Stimulated activated CD4-positive, alpha-beta T cell treated with anti-CD3 and anti-CD28 coated beads, Interleukin-12 subunit alpha, Interleukin-12 subunit beta, amount 100 ng/mL, for 4 hours (primary cell): ENCODE data around the gene NLGN3.

Experiments used
- DNase-seq: peaks from one replicate; pipeline ENCODE4 v3.0.0-alpha.2; 2020

Gene NLGN3

GRCh38 chrX:71118985-71119535 lies 25.6 kb upstream of the NLGN3 start:
- DNase-seq, result no peak

GRCh38 chrX:71128166-71128833 lies 16.3 kb upstream of the NLGN3 start:
- no peak for DNase-seq

- peak; percentile 67 for DNase-seq
Observed at GRCh38 chrX:71128915-71129765, 15.5 kb upstream of the NLGN3 start.

GRCh38 chrX:71131510-71131909 lies 13.1 kb upstream of the NLGN3 start:
- no peak for DNase-seq

DNA sequence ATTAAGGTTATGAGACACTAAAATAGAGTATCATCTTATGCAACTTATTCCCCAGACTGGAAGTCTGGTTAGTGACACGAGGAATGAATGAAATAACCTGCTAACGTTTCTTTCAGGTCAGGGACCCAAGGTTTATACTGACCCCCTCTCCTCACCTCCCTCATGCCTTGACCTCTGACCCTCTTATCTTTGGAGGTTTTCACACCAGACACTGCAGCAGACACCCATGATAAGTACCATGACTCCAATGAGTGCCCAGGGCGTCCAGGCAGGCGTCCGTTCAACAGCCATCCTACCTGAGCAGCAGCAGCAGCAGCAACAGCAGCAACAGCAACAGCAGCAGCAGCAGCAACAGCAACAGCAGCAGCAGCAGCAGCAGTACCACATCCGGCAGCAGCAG lies 4.2 kb upstream of the NLGN3 start:
- no peak for DNase-seq

- DNase-seq, result no peak
Observed at GRCh38 chrX:71143508-71143907, 1.1 kb upstream of the NLGN3 start.

DNA sequence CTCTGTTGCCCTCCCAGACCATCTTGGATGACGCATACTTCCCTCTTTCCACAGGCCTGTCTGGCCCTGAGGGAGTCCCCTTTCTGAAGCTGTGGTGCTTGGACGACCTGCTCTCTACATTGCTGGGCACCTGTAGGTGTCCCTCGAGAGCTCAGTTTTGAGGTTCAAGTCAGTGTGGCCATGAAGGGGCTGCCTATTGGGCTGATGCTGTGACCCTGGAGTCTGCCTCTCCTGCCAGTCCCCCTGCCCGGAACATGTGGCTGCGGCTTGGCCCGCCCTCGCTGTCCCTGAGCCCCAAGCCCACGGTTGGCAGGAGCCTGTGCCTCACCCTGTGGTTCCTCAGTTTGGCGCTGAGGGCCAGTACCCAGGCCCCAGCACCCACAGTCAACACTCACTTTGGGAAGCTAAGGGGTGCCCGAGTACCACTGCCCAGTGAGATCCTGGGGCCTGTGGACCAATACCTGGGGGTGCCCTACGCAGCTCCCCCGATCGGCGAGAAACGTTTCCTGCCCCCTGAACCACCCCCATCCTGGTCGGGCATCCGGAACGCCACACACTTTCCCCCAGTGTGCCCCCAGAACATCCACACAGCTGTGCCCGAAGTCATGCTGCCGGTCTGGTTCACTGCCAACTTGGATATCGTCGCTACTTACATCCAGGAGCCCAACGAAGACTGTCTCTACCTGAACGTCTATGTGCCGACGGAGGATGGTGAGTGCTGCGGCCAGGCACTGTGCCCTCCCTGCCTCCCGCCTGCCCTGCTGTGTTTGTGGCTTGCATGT lies 3.0 kb downstream of the NLGN3 start:
- DNase-seq, result no peak

DNA sequence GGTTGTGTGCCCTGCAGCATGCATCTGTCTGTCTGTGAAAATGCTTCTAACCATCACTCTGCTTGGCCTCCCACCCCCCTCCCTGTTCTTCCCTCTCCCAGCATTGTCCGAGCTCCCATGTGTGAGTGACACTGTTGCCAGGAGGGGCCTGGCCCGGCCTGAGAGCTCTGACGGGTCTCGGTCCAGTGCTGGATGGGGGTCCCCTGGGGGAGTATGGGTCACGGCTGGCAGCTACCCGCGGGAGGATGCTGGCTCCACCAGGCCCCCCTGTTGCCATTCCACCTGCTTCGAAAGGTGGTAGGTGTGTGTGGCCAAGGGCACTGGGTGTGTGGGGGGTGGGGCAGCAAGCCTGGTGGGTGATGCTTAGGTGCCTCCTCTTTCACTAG lies 3.6 kb downstream of the NLGN3 start:
- DNase-seq, result no peak

GRCh38 chrX:71151366-71151765 lies 6.7 kb downstream of the NLGN3 start:
- DNase-seq, result no peak

- no peak for DNase-seq
Observed at GRCh38 chrX:71154196-71154595, 9.6 kb downstream of the NLGN3 start.

- DNase-seq, result no peak
Observed at GRCh38 chrX:71154641-71155040, 10.0 kb downstream of the NLGN3 start.

- DNase-seq, result no peak
Observed at GRCh38 chrX:71158603-71159002, 14.0 kb downstream of the NLGN3 start.

GRCh38 chrX:71159335-71159734 lies 14.7 kb downstream of the NLGN3 start:
- DNase-seq, result no peak

GRCh38 chrX:71160475-71160874 lies 15.8 kb downstream of the NLGN3 start:
- DNase-seq, result no peak

- DNase-seq, result no peak
Observed at GRCh38 chrX:71162981-71163380, 18.3 kb downstream of the NLGN3 start.

- no peak for DNase-seq
Observed at GRCh38 chrX:71164071-71164470, 19.4 kb downstream of the NLGN3 start.

GRCh38 chrX:71166461-71166860 lies 21.8 kb downstream of the NLGN3 start:
- no peak for DNase-seq

- DNase-seq, result no peak
Observed at GRCh38 chrX:71167031-71167781, 22.6 kb downstream of the NLGN3 start.

- no peak for DNase-seq
Observed at GRCh38 chrX:71168134-71168533, 23.5 kb downstream of the NLGN3 start.

GRCh38 chrX:71169586-71169985 lies 24.9 kb downstream of the NLGN3 start:
- no peak for DNase-seq

DNA sequence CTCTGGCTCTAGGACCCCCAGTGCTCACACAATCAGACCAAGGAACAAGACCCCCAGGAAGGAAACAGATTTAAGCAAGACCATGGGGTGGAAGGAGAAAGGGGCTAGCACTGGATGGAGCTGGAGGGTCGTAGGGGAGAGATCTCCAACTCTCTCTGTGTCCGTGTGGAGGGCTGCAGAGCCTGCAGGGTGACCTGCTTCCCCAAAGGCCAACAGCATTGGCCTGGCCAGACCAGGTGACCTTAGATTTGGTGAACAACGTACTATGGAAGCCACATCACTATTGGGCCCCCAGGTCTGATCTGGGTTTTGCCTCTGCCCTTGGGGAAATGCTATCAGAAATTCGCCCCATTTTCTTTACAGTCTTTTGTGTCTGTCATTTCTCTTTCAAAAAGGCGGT lies 26.0 kb downstream of the NLGN3 start:
- no peak for DNase-seq

GRCh38 chrX:71171110-71171801 lies 26.6 kb downstream of the NLGN3 start:
- no peak for DNase-seq
